H9 (cell line): ENCODE measurements around the gene AKT1. TPM values are rescaled to one million over a fixed set of nuclear protein-coding genes. Genes with fewer than 3 reads are reported as not detected.

Experiments used
- DNase-seq: peaks from one replicate; pipeline ENCODE4 v3.0.0-alpha.2; 2017
- H2AFZ ChIP-seq: one replicate; pipeline ENCODE4 v1.6.1; 2013; ENCODE audit warnings: mild to moderate bottlenecking, low read length, control low read depth, moderate library complexity
- H2AK5ac ChIP-seq: 2 replicates; pipeline ENCODE4 v1.6.1; 2013; ENCODE audit warnings: low read length, control low read depth, mixed read lengths; ENCODE audit not compliant: insufficient read length
- H2BK120ac ChIP-seq: one replicate; pipeline ENCODE4 v1.6.1; 2013; ENCODE audit warnings: low read depth, mild to moderate bottlenecking, low read length, control low read depth, inconsistent platforms; ENCODE audit not compliant: poor library complexity, severe bottlenecking
- H2BK12ac ChIP-seq: 2 replicates; pipeline ENCODE4 v1.6.1; 2013; ENCODE audit warnings: low read length, control low read depth, mixed read lengths, low read depth; ENCODE audit not compliant: insufficient read length
- H2BK15ac ChIP-seq: 2 replicates; pipeline ENCODE4 v1.6.1; 2013; ENCODE audit warnings: low read depth, low read length, control low read depth
- H2BK20ac ChIP-seq: one replicate; pipeline ENCODE4 v1.6.1; 2013; ENCODE audit warnings: low read depth, mild to moderate bottlenecking, low read length, control low read depth, inconsistent platforms; ENCODE audit not compliant: poor library complexity, severe bottlenecking
- H2BK5ac ChIP-seq: 2 replicates; pipeline ENCODE4 v1.6.1; 2013; ENCODE audit warnings: low read length, control low read depth, mixed read lengths; ENCODE audit not compliant: insufficient read length
- H3K14ac ChIP-seq: 2 replicates; pipeline ENCODE4 v1.6.1; 2013; ENCODE audit warnings: low read length, control low read depth; ENCODE audit not compliant: insufficient read depth
- H3K18ac ChIP-seq: 2 replicates; pipeline ENCODE4 v1.6.1; 2013; ENCODE audit warnings: low read depth, mild to moderate bottlenecking, mixed read lengths, low read length, control low read depth; ENCODE audit not compliant: insufficient read length
- H3K23ac ChIP-seq: 2 replicates; pipeline ENCODE4 v1.6.1; 2013; ENCODE audit warnings: low read length, control low read depth, mixed read lengths, low read depth; ENCODE audit not compliant: insufficient read length
- H3K23me2 ChIP-seq: 2 replicates; pipeline ENCODE4 v1.6.1; 2013; ENCODE audit warnings: low read depth, mild to moderate bottlenecking, mixed read lengths, low read length, control low read depth; ENCODE audit not compliant: insufficient read length, poor library complexity, severe bottlenecking
- H3K27ac ChIP-seq: 2 replicates; pipeline ENCODE4 v1.5.1; 2013; ENCODE audit warnings: low read length, control low read depth, mixed read lengths, low read depth; ENCODE audit not compliant: insufficient read length
- H3K27me3 ChIP-seq: 2 replicates; pipeline ENCODE4 v1.6.1; 2013; ENCODE audit warnings: low read length, control low read depth, inconsistent platforms; ENCODE audit not compliant: insufficient read depth
- H3K4ac ChIP-seq: 2 replicates; pipeline ENCODE4 v1.6.1; 2013; ENCODE audit warnings: low read depth, mild to moderate bottlenecking, control low read depth, inconsistent platforms, low read length, moderate library complexity
- H3K4me1 ChIP-seq: 2 replicates; pipeline ENCODE4 v1.6.1; 2013; ENCODE audit warnings: low read length, control low read depth, inconsistent platforms; ENCODE audit not compliant: insufficient read depth
- H3K4me2 ChIP-seq: 2 replicates; pipeline ENCODE4 v1.6.1; 2013; ENCODE audit warnings: low read length, control low read depth, mixed read lengths; ENCODE audit not compliant: insufficient read length, insufficient read depth
- H3K56ac ChIP-seq: 2 replicates; pipeline ENCODE4 v1.6.1; 2013; ENCODE audit warnings: low read depth, mild to moderate bottlenecking, mixed read lengths, low read length, control low read depth; ENCODE audit not compliant: insufficient read length
- H3K79me1 ChIP-seq: 2 replicates; pipeline ENCODE4 v1.6.1; 2013; ENCODE audit warnings: low read depth, mild to moderate bottlenecking, moderate library complexity, low read length, control low read depth, inconsistent platforms; ENCODE audit not compliant: insufficient read depth, poor library complexity, severe bottlenecking
- H3K79me2 ChIP-seq: 2 replicates; pipeline ENCODE4 v1.6.1; 2013; ENCODE audit warnings: low read length, control low read depth, inconsistent platforms; ENCODE audit not compliant: insufficient read depth
- H3K9ac ChIP-seq: 2 replicates; pipeline ENCODE4 v1.6.1; 2013; ENCODE audit warnings: low read length, control low read depth, mixed read lengths; ENCODE audit not compliant: insufficient read length; ENCODE audit errors: extremely low read depth
- H3K9me3 ChIP-seq: one replicate; pipeline ENCODE4 v1.6.1; 2013; ENCODE audit warnings: low read depth, low read length, inconsistent platforms; ENCODE audit not compliant: control insufficient read depth
- H3T11ph ChIP-seq: one replicate; pipeline ENCODE4 v1.6.1; 2013; ENCODE audit warnings: mild to moderate bottlenecking, low read length, control low read depth, inconsistent platforms
- H4K20me1 ChIP-seq: one replicate; pipeline ENCODE4 v1.6.1; 2013; ENCODE audit not compliant: control insufficient read depth, insufficient read length, insufficient read depth
- H4K5ac ChIP-seq: 2 replicates; pipeline ENCODE4 v1.6.1; 2013; ENCODE audit warnings: low read depth, mild to moderate bottlenecking, mixed read lengths, low read length, control low read depth; ENCODE audit not compliant: insufficient read length
- H4K8ac ChIP-seq: replicated peaks from 2 replicates; pipeline ENCODE4 v1.6.1; 2013; ENCODE audit warnings: low read length, control low read depth, mixed read lengths, low read depth; ENCODE audit not compliant: insufficient read length
- H4K91ac ChIP-seq: 2 replicates; pipeline ENCODE4 v1.6.1; 2013; ENCODE audit warnings: low read depth, mild to moderate bottlenecking, moderate library complexity, mixed read lengths, low read length, control low read depth; ENCODE audit not compliant: insufficient read length
- H3K27ac Mint-ChIP-seq, 3 experiments: 2 replicates in 2 of 3; 3 replicates in 1 of 3; pipeline ENCODE4 v1.8.0; 2020 to 2021; ENCODE audit warnings: mixed read lengths in 3 of 3, mild to moderate bottlenecking in 1 of 3, moderate library complexity in 1 of 3
- H3K27me3 Mint-ChIP-seq: 2 replicates; pipeline ENCODE4 v1.8.0; 2021; ENCODE audit warnings: low read depth, mild to moderate bottlenecking, moderate library complexity, mixed read lengths
- H3K36me3 Mint-ChIP-seq, 3 experiments: 2 replicates in 2 of 3; 3 replicates in 1 of 3; pipeline ENCODE4 v1.8.0; 2020 to 2021; ENCODE audit warnings: low read depth in 3 of 3, mixed read lengths in 3 of 3; ENCODE audit not compliant: insufficient read depth in 1 of 3
- H3K4me1 Mint-ChIP-seq, 2 experiments: 2 replicates each; pipeline ENCODE4 v1.8.0; 2020; ENCODE audit warnings: mixed read lengths in 2 of 2
- H3K4me3 Mint-ChIP-seq, 2 experiments: 2 replicates in 1 of 2; 3 replicates in 1 of 2; pipeline ENCODE4 v1.8.0; 2020 to 2021; ENCODE audit warnings: mild to moderate bottlenecking in 2 of 2, mixed read lengths in 2 of 2, moderate library complexity in 1 of 2
- H3K9me3 Mint-ChIP-seq, 2 experiments: 2 replicates in 1 of 2; 3 replicates in 1 of 2; pipeline ENCODE4 v1.8.0; 2020; ENCODE audit warnings: mild to moderate bottlenecking in 2 of 2, mixed read lengths in 2 of 2, moderate library complexity in 1 of 2
- CTCF ChIP-seq: fragments of 200-600 bp; sonication (generic); conservative IDR thresholded peaks from 3 replicates; pipeline ENCODE4 v1.8.0; 2021; ENCODE audit warnings: antibody characterized with exemption, mild to moderate bottlenecking
- WGBS: extraction: QIAGEN DNeasy Blood & Tissue Kit; methylation state at CpG from one replicate; pipeline ENCODE4 v1.1.7; 2013; ENCODE audit warnings: missing lambda C conversion rate, low lambda C conversion rate, mixed read lengths; ENCODE audit not compliant: insufficient read length; ENCODE audit errors: extremely low coverage; 5-methylcytosine and 5-hydroxymethylcytosine counted together
- total RNA-seq: library from RNA; stranded (reverse); gene quantifications from 2 replicates; pipeline ENCODE4 v1.2.1, GENCODE V29; 2021

The AKT1 gene
- total RNA-seq, 1 experiment from 2014 or later = 101 TPM

GRCh38 chr14:104738375-104739019 lies 57.1 kb downstream of the AKT1 start:
- Histone ChIP-seq H2BK12ac (no peak overlapping the region), H3K9me3 (no peaks in the 10 kb centered on the region), H3K14ac (no peak overlapping the region), H4K8ac (no peak overlapping the region), H3K4me2 (no peak overlapping the region), H3K4me1 (no peaks in the 10 kb centered on the region), H3T11ph (no peak overlapping the region), H3K79me1 (no peaks in the 10 kb centered on the region), H3K4ac (no peak overlapping the region), H4K20me1 (no peaks in the 10 kb centered on the region), H3K27ac (no peak overlapping the region), H3K27me3 (no peaks in the 10 kb centered on the region), H2BK20ac (no peak overlapping the region), H3K79me2 (no peaks in the 10 kb centered on the region), H2BK15ac (no peak overlapping the region), H4K5ac (no peak overlapping the region), H3K56ac (no peak overlapping the region), H3K18ac (no peak overlapping the region), H3K9ac (no peak overlapping the region), H4K91ac (no peak overlapping the region), H3K23me2 (no peaks in the 10 kb centered on the region), H2BK5ac (no peak overlapping the region), H2AFZ (no peak overlapping the region), H2BK120ac (no peak overlapping the region), H3K23ac (no peak overlapping the region), H2AK5ac (no peak overlapping the region)
- peaks cover 0 to 3% of the 10 kb centered on the region in 2 experiments; a peak in 1 of 4 replicates for H3K4me1 Mint-ChIP-seq
- H3K27me3 Mint-ChIP-seq = peaks cover 14% of the 10 kb centered on the region
- TF ChIP-seq CTCF = no peak
- H3K36me3 Mint-ChIP-seq = peaks cover 3 to 14% (median 4%) of the 10 kb centered on the region in 3 experiments; a peak in 6 of 7 replicates
- WGBS = no CpG with 5 or more reads among the region's 18 CpGs
- no peaks in the 10 kb centered on the region for H3K9me3 Mint-ChIP-seq
- no peak overlapping the region for H3K27ac Mint-ChIP-seq
- peak overlapping the region in 1 of 2 experiments; percentile 29; a peak in 1 of 5 replicates for H3K4me3 Mint-ChIP-seq
- no peak for DNase-seq
